GM19455 (cell line): ENCODE results near the gene CFAP77.

Source experiments
- ATAC-seq: cut with Tn5 transposase; IDR thresholded peaks from one replicate; pipeline ENCODE4 v1.9.1; 2021; ENCODE audit not compliant: unreplicated experiment

Gene CFAP77

DNA sequence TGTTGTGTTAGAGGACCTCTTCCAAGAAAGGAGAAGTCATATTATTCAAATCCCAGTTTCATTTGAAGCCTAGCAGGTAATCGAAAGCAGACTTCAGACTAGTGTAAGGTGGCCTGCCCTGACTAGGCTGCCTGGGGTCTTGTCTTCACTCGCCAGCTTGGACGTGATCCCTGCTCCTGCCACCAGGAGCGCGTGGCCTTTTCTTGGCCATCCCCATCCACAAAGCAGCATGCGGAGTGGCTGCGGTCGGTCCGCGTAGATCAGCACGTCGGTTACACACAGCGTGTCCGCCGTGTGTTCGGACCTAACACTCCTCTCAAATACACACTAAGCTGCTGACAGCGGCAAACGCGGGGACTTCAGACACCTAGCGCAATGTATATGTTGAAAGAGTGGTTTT is 37.3 kb downstream of the CFAP77 start:
- ATAC-seq: no peak

DNA sequence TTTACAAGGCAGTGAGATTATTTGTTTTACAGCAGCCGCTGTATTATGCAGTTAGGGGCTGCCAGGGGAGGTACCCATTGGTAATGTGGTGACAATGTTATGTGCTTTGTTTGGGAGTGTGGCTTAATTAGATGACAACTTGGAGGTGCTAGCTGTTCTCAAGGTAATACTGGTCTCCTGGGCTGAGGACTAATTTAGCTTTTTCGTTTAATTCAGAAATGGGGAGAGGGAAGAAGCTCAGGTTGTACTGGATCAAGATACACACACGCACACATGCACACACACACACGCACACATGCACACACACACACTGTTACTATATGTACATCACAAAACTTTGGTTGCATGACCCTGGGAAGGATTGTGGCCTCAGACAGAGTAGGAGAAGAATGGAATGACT is 37.9 kb downstream of the CFAP77 start:
- ATAC-seq: no peak

DNA sequence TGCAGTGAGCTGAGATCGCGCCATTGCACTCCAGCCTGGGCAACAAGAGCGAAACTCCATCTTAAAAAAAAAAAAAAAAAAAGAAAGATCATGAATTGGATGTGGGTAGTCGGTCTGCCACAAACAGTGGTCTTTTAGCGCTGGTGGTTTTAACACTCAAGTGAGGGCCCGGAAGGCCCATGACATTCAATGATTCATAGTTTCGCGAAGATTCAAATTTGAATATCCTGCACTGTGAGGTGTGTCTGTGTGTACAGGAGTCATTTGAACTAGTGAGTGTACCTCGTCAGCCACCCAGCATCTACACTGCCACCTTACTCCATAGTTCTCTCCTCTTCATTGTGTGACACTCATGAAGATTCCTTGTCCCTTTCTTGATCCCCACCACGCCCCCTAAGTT is 41.3 kb downstream of the CFAP77 start:
- no peak for ATAC-seq

DNA sequence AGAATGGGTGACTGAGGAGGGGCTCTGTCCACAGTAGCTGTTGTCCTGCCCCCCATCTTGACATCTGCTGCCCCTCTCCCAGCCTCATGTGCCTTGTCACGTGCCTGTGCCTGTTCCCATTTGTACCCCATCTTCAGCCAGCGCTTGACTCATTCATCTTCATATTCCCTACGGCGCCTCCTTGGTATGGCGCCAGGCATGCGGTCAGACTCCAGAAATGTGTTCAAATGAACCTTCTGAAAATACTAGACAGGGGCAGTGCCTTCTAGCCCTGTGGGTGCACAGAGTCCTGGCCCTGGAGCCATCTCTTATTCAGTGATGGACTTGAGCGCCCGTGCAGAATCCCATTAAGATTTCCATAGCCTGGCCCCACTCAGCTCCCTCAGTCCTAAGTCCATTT is 46.2 kb downstream of the CFAP77 start:
- no peak for ATAC-seq

DNA sequence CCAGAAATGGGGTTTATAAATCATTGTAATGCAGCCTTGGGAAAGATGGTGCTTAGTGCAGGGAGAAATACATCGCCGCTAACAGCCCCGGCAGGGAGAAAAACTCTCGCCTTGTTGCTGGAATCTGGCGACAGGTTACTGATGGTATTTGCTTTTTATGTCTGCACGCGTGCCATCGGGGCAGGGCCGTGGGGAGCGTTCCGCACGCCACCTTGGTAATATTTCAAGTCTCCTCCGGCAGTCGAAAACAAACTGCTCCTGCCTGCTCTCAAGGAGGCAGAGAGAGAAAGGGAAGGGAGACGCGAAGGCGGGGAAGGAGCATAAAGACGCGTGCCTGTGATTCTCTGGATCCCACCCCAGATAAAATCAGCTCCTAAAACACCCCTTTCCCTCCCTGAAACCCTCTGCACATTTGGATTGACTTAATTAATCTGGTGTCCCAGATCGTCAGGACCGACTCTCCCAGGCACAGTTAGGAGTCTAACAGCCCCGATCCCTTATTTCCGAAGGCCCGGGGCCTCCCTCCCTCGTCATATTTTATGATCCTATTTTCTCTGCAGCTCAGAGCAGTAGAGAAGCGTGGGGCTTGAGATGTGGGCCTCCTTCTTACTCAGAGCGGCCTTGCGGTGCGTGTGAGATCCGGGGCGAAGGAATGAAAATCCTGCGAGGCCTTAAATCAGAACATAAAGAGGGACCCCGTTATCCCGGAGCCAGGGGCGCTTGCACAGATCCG is 47.7 kb downstream of the CFAP77 start:
- no peak for ATAC-seq

DNA sequence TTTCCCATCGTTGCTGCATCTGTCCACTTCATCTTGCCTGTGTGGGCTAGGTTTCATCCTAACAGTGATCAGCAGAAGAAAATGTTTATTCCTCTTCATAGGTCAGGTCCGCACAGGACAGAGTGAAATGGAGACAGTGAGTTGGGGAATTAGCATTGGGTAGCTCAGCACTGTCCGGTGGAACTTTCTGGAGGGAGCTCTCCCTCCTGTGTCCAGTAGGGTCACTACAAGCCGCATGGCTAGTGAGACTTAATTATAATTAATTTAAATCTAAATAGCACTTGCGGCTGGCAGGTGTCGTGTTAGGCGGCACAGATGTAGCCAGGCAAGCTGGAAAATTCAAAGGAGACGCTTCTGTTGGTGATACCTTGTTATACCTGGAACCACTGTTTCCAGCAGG is 48.4 kb downstream of the CFAP77 start:
- no peak for ATAC-seq

DNA sequence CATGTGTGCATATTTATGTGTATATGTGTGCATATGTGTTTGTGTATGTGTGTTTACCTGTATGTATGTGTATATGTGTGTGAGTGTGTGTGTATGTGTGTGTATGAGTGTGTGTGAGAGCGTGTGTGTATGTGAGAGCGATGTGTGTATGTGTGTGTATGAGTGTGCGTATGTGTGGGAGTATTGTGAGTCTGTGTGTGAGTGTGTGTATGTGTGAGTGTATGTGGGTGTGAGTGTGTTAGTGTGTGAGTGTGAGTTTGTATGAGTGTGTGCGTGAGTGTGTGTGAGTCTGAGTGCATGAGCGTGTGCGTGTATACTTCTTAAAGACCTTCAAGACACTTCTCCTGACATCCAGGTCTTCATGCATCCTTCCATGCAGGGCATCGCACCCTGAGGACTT is 49.6 kb downstream of the CFAP77 start:
- no peak for ATAC-seq

DNA sequence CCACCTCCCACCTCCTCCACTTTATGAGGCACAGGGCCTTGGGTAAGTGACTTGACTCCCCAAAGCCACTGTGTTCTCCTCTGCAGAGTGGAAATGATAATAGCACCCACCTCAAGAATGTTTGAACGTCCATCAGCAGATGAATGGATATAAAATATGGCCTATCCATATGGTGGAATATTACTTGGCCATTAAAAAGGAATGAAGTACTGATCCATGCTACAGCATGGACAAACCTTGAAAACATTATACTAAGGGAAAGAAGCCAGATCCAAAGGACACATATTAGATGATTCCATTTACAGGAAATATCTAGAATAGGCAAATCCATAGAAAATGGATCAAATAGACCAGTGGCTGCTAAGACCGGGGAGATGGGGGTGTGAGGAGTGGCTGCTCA is 50.2 kb downstream of the CFAP77 start:
- no peak for ATAC-seq

DNA sequence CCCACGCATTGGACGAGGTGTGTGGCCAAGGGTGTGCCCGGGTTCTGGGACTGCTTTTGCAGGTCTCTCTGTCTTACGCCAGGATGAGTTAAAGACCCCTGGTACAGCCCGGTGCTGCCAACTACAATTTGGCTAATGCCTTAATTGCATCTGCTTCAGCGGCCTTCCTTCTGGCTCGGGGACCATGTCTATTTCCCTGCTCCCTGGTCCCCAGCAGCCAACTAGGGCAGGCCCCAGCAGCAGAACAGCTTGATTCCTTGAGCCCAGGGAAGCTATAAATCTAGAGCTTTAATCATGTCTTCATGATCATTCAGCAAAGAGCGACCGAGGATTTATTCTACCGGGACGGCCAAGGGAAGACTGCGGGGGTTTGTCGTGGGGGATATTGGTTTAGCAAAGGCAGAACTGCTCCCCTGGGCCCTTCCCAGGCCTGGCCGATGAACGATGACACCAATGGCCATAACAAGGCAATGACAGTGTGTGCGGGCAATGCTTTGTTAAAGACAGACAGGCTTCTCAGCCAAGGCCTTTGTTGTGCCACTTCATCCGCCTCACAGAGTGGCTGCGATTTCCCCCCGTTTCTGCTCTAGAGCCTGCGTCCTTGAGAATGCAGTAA is 51.4 kb downstream of the CFAP77 start:
- no peak for ATAC-seq

DNA sequence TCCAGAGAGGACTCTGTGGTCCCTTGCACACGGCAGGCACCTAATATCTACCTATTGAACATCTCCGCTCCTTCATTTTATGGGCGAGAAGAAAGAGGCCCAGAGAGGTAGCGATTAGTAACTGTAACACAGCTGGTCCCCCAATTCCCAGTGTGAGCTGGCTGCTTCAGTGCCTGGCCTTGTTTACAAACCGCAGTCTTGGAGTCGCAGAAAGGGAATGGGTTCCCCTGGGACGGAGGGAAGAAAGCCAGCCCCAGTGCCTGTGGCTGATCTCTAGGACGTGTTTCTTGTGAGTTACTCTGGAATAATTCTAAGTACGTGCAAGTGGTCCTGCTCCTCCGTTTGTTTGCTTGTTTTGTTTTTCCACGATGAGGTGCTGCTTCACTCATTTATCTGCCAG is 52.0 kb downstream of the CFAP77 start:
- ATAC-seq: no peak

DNA sequence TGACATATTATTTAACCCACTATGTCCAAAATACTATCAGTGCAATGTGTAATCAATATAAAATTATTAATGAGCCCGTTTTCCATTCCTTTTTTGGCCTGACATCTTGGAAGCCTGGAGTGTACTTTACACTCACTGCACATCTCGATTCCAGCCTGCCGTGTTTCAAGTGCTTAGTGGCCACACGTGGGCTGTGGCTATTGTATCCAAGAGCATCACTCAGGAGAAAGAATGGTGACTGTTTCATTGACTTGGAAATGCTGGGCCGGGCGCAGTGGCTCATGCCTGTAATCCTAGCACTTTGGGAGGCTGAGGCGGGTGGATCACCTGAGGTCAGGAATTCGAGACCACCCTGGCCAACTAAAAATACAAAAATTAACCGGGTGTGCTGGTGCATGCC is 54.5 kb downstream of the CFAP77 start:
- ATAC-seq: no peak

DNA sequence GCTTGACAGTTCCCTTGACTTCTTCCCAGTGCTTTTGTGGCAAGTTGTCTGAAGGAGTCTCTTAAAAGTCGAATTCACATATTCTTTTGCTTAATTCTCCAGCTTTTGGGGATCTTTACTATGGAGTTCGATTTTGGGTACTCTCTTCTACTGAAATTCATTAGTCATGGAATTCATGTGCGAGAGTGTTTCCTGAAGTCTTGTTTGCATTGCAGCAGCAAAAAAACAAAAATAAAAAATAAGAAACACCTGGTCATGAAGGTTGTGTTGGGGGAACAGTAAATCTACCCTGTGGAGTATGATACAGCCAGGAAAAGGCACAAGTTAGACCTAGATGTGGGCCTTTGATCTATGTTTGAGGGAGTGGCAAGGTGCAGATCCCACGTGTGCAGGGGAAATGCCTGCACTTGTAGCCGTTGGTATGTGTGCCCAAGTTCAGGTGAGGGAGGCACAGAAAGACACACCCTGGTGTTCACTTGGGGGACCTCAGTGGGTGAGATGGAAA is 55.2 kb downstream of the CFAP77 start:
- no peak for ATAC-seq

DNA sequence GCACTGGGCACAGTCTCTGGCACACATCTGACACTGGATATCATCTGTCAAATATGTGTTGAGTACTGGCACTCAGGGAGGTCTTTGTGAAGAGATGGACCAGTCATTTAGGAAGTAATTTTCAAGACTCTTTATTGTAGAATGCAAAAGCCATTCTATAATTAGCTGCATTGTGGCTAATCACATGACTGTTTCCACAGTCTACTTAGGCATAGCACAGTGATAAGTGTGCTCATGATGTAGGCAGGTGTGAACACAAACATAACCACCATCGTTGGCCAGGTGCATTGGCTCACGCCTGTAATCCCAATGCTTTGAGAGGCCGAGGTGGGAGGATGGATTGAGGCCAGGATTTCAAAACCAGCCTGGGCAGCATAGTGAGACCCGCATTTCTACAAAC is 62.2 kb downstream of the CFAP77 start:
- ATAC-seq: no peak

DNA sequence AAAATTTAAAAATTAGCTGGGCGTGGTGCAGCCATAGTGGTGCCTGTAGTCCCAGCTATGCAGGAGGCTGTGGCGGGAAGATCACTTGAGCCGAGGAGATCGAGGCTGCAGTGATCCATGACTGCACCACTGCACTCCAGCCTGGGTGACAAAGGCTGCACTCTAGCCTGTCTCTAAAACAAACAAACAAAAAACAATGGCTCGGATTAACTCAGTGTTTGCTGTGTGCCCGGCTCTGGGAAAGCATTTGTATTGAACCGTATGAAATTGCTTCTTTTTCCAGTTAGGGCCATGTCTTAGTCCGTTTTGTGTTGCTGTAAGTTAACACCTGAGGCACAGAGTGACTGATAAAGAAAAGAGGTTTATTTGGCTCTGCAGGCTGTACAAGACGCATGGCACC is 62.6 kb downstream of the CFAP77 start:
- no peak for ATAC-seq

DNA sequence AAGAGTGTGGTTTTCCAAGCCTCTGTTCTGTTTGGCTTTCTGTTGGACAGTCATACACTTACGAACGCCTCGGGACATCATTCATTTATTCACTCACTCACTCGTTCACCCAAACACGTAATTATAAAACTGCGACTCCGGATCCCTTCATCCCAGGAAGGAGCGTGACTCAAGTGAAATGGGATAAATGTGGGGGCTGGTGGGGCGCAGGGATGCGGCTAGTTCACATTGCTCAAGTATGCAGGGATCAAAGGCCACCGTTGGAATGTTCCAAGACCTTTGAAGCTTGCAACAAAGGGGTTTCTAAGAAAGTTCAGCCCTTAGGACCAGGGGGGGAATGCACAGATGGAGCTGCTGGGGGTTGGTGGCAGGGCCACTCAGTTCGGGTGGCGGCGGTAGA is 64.2 kb downstream of the CFAP77 start:
- no peak for ATAC-seq

DNA sequence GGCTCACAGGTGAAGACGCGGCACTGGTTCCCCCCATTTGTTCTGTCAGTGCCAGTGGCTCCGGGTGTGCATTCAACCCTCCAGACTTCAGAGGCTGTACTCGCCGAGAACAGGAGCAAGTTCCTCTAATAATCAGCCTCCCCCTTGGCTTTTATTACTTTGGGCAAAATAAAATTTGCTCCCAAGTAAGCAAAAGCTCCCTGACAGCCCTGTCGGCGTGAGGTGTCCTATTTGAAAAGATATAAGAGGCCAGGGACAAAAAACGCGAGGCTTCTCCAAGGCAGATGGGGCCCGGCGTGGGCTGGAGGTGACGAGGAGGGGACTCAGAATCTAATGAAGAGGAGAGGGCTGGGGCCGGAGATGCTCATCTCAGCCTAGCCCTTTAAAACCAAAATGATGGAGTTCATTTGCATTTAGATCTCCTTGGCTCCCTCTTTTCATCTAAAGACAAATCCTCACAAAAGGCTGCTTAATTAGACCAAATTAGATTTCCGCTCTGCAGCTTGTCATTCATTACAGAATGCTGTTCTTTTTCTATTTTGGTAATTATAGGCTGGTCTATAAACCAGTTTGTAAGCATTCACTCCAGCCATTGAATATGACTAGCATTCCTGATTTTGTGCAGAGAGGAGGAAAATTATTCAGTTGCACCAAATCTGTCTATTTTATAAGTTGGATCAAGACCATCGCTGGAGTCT is 68.5 kb downstream of the CFAP77 start:
- no peak for ATAC-seq

DNA sequence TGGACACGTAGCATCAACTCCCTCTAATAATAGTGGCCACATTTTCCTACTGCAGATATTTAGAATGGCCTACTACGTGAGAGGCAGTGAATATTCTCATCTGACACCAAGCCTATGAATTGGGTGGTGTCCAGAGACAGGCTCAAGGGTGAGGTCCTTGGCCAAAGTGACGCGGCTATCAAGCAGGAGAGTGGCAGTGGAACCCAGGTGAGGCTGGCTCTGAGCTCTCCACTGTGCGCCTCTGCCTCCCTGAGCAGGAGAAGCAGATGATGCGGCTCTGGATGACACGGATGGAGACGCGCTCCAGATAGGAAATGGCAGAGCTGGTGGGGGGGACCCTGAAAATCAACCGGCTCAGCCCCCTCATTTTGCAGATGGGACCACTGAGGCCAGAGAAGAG is 69.7 kb downstream of the CFAP77 start:
- ATAC-seq: no peak

DNA sequence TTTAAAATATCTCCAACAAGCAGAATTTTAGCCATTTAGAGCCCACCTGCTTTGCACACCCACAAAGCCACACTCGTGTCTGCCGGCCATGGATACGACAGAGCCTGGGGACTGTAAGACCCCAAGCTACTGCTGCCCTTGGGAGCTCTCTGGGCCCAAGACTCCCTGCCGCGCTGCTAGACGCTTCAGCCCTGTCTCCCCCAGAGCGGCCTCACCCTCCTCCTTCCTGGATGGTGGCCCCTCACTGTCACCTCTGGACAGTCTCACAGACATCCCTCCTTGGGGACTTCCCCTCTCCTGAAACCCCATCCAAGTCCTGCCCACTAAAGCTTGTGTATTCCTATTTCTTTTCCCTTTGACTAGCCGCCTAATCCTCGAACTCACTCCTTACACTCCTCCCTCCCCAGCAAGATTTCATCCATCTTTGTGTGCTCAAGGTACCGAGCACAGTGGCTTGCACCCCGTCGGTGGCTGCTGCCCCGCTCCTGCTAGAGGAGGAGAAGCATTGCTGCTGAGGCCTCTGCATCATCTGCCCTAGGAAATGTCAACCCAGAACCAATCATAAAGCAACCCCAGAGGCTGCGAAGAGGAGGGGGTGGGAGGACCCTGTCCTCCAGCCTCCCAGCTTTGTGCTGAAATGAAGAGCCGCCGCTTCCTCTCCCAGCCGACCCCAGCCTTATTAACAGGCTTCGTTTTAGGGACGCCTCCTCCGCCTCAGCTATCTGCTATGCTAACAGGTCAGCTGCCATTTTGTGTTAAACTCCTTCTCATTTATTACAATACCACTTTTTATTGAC is 71.2 kb downstream of the CFAP77 start:
- ATAC-seq: no peak

DNA sequence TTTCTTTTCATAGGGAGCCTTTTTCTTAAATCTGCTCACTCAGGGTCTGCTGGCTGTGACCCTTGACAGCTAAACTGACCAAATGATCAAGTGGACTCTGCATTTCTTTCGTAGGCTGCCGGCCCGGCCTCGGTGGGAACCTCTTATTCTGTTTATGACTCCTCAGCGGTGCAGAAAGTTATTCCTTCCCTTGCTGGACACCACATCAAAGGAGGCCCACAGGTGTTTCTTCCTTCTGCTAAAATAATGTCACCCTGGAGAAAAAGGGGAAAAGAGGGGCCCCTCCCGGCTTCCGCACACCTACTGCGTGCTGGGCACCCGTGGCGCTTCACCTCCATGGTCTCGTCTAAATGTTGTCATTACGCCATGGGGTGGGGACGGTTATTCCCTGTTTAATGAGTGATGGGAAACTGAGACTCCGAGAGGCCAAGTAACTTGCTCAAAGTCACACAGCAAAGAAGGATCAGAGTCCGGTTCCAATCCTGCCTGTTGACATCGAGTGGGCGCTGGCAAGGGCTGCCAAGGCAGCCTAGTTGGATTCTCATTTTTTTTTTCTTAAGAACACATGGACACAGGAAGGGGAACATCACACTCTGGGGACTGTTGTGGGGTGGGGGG is 72.3 kb downstream of the CFAP77 start:
- no peak for ATAC-seq

DNA sequence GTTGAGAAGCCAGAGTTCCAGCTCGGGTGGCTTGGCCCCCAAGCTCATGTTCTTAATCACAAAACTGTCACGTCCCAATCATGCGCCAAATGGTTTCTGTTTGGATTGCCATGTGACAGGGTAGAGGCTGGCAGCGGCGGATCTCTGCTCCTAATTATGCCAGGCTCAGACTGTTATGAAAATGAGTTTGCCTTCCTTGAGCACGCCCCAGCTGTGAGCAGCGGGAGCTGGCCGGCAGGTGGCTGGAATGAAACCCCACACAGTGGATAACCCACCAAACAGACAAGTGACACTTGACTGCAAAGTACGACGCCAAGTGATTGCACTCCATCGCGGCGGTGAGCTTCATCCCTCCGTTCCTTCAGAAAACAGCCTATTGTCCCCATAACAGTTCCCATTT is 75.4 kb downstream of the CFAP77 start:
- ATAC-seq: no peak
